ENCODE results near the gene CELF3.

DNA sequence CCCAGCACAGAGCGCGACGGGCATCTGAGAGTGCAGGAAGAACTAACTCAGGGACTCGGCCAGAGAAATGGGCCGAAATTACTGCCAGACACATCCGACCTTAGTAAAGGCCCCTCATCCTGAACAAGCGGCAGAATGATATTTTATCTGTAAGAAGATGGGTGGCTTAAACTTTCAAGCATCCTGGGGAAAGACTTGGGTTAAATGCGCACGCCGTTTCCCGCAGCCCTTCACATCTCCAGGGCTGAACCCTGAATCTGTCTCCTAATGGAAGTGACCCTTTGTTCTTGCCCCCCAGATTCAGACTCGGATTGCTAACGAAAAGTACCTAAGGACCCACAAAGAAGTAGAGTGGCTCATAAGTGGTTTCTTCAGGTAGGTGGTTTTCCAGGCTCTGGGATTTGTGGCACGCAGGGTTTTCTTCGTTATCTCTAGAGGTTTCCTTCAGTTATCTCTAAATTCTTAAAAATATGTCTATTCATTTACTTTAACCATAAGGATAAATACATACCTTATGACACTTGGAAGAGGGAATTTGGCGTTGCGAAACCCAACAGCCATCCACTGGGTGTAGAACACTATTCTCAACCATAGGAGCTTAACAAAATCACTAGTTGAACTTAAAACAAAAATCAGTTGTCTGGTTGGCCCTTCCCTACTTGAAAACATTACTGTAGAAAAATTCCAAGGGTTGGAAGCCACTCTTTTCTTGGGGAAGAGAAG lies 5.3 kb upstream of the CELF3 start:
- TF ChIP-seq, protein P1, sequence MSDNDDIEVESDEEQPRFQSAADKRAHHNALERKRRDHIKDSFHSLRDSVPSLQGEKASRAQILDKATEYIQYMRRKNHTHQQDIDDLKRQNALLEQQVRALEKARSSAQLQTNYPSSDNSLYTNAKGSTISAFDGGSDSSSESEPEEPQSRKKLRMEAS (IDR thresholded peaks at IDR 0.05): no peak
- no peak for TF ChIP-seq TAF1 (IDR thresholded peaks at IDR 0.05; ENCODE audit: low read depth)
- TF ChIP-seq EP300 (IDR thresholded peaks at IDR 0.05; ENCODE audit: borderline replicate concordance): no peak
- no peak for TF ChIP-seq YY1 (IDR thresholded peaks at IDR 0.05; ENCODE audit: low read depth)
- TF ChIP-seq FOXM1 (IDR thresholded peaks at IDR 0.05; ENCODE audit: borderline replicate concordance, low read depth): no peak
- TF ChIP-seq RAD21 (IDR thresholded peaks at IDR 0.05; ENCODE audit: low read depth): no peak
- TF ChIP-seq ZBTB7A (IDR thresholded peaks at IDR 0.05; ENCODE audit: low read depth): no peak
- TF ChIP-seq CREB1 (IDR thresholded peaks at IDR 0.05; ENCODE audit: low read depth): no peak
- TF ChIP-seq, protein P2, sequence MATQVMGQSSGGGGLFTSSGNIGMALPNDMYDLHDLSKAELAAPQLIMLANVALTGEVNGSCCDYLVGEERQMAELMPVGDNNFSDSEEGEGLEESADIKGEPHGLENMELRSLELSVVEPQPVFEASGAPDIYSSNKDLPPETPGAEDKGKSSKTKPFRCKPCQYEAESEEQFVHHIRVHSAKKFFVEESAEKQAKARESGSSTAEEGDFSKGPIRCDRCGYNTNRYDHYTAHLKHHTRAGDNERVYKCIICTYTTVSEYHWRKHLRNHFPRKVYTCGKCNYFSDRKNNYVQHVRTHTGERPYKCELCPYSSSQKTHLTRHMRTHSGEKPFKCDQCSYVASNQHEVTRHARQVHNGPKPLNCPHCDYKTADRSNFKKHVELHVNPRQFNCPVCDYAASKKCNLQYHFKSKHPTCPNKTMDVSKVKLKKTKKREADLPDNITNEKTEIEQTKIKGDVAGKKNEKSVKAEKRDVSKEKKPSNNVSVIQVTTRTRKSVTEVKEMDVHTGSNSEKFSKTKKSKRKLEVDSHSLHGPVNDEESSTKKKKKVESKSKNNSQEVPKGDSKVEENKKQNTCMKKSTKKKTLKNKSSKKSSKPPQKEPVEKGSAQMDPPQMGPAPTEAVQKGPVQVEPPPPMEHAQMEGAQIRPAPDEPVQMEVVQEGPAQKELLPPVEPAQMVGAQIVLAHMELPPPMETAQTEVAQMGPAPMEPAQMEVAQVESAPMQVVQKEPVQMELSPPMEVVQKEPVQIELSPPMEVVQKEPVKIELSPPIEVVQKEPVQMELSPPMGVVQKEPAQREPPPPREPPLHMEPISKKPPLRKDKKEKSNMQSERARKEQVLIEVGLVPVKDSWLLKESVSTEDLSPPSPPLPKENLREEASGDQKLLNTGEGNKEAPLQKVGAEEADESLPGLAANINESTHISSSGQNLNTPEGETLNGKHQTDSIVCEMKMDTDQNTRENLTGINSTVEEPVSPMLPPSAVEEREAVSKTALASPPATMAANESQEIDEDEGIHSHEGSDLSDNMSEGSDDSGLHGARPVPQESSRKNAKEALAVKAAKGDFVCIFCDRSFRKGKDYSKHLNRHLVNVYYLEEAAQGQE (IDR thresholded peaks at IDR 0.05; ENCODE audit: low read depth): no peak
- no peak for TF ChIP-seq CEBPB (IDR thresholded peaks at IDR 0.05)
- no peak for TF ChIP-seq TEAD4 (IDR thresholded peaks at IDR 0.05)
- no peak for TF ChIP-seq NFIC (IDR thresholded peaks at IDR 0.05)
- TF ChIP-seq, protein P3, sequence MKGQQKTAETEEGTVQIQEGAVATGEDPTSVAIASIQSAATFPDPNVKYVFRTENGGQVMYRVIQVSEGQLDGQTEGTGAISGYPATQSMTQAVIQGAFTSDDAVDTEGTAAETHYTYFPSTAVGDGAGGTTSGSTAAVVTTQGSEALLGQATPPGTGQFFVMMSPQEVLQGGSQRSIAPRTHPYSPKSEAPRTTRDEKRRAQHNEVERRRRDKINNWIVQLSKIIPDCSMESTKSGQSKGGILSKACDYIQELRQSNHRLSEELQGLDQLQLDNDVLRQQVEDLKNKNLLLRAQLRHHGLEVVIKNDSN (IDR thresholded peaks at IDR 0.05): no peak
